Thyroid gland (tissue), 4 donors: ENCODE measurements around the gene SMC2.

Experiments used
- CTCF ChIP-seq, 6 experiments: fragments of 200-600 bp in 3 of 6; fragments of 450-650 bp in 3 of 6; sonication (generic) in 3 of 6; IDR thresholded peaks; one replicate each; pipeline ENCODE4 v1.5.1; 2016 to 2019; ENCODE audit warnings: antibody characterized with exemption in 6 of 6, mild to moderate bottlenecking in 2 of 6, inconsistent platforms in 1 of 6, moderate library complexity in 1 of 6
- POLR2A ChIP-seq, 2 donors: fragments of 450-650 bp; IDR thresholded peaks; one replicate each; pipeline ENCODE4 v1.6.1; 2017; ENCODE audit warnings: antibody characterized with exemption in 2 of 2, mild to moderate bottlenecking in 2 of 2, moderate library complexity in 1 of 2

GRCh38 chr9:104073098-104073769 lies 20.9 kb upstream of the SMC2 start:
- TF ChIP-seq CTCF (IDR thresholded peaks at IDR 0.05) = no peak
- no peak for TF ChIP-seq POLR2A (IDR thresholded peaks at IDR 0.05)
